Measurements from ENCODE around the gene SCAMP3. TPM values are rescaled to one million over a fixed set of nuclear protein-coding genes. Genes with fewer than 3 reads are reported as not detected.
A peak's percentile ranks its signal among the peaks of the same experiment; 100 is the strongest.

SCAMP3 gene
- total RNA-seq, 1 donor from 2014 or later: 16.2 TPM

GRCh38 chr1:155273343-155274245 lies 11.4 kb upstream of the SCAMP3 start, which contains the start of gene CLK2:
Gene CLK2, minus strand, starts transcription at chr1:155273504. Its CDS starts 2,527 bp downstream, at chr1:155270977.
- H3K9me3 ChIP-seq (ENCODE audit: control insufficient read depth in 3 of 3, low read length in 3 of 3): no peaks in the 10 kb centered on the region
- peaks cover 28 to 38% (median 31%) of the 10 kb centered on the region in 3 donors for H3K4me1 ChIP-seq (ENCODE audit: control insufficient read depth in 3 of 3, insufficient read depth in 3 of 3, low read length in 3 of 3)
- H3K36me3 ChIP-seq (ENCODE audit: control insufficient read depth in 3 of 3, insufficient read depth in 3 of 3, low read length in 3 of 3): peaks cover 19 to 23% (median 22%) of the 10 kb centered on the region in 3 donors
- peak within 1 kb of the TSS; percentile 91 to 93 (median 93) for H3K4me3 ChIP-seq (ENCODE audit: low read length in 3 of 3)
- peak within 1 kb of the TSS; percentile 87 to 91 (median 91) for H3K9ac ChIP-seq (ENCODE audit: low read depth in 1 of 3, low read length in 3 of 3)
- no peaks in the 10 kb centered on the region for H3K27me3 ChIP-seq (ENCODE audit: control insufficient read depth in 3 of 3, insufficient read depth in 3 of 3, low read length in 3 of 3)
- H3K27ac ChIP-seq (ENCODE audit: low read depth, low read length): peak within 1 kb of the TSS; percentile 93

GRCh38 chr1:155272466-155273342 lies 10.5 kb upstream of the SCAMP3 start:
- Histone ChIP-seq H3K9ac (ENCODE audit: low read depth in 1 of 3, low read length in 3 of 3) (peak overlapping the region; percentile 86 to 91 (median 91)), H3K27me3 (ENCODE audit: control insufficient read depth in 3 of 3, insufficient read depth in 3 of 3, low read length in 3 of 3) (no peaks in the 10 kb centered on the region), H3K9me3 (ENCODE audit: control insufficient read depth in 3 of 3, low read length in 3 of 3) (no peaks in the 10 kb centered on the region), H3K27ac (ENCODE audit: low read depth, low read length) (peak overlapping the region; percentile 93), H3K4me3 (ENCODE audit: low read length in 3 of 3) (peak overlapping the region; percentile 91 to 93 (median 93)), H3K36me3 (ENCODE audit: control insufficient read depth in 3 of 3, insufficient read depth in 3 of 3, low read length in 3 of 3) (peaks cover 28 to 32% (median 31%) of the 10 kb centered on the region in 3 donors), H3K4me1 (ENCODE audit: control insufficient read depth in 3 of 3, insufficient read depth in 3 of 3, low read length in 3 of 3) (peaks cover 24 to 36% (median 30%) of the 10 kb centered on the region in 3 donors)

GRCh38 chr1:155269381-155269780 lies 7.2 kb upstream of the SCAMP3 start:
- Histone ChIP-seq H3K9me3 (ENCODE audit: control insufficient read depth in 3 of 3, low read length in 3 of 3) (no peaks in the 10 kb centered on the region), H3K4me3 (ENCODE audit: low read length in 3 of 3) (no peak overlapping the region), H3K4me1 (ENCODE audit: control insufficient read depth in 3 of 3, insufficient read depth in 3 of 3, low read length in 3 of 3) (peaks cover 19 to 38% (median 29%) of the 10 kb centered on the region in 3 donors), H3K9ac (ENCODE audit: low read depth in 1 of 3, low read length in 3 of 3) (no peak overlapping the region), H3K27ac (ENCODE audit: low read depth, low read length) (no peak overlapping the region), H3K36me3 (ENCODE audit: control insufficient read depth in 3 of 3, insufficient read depth in 3 of 3, low read length in 3 of 3) (peaks cover 53 to 62% (median 61%) of the 10 kb centered on the region in 3 donors), H3K27me3 (ENCODE audit: control insufficient read depth in 3 of 3, insufficient read depth in 3 of 3, low read length in 3 of 3) (no peaks in the 10 kb centered on the region)

GRCh38 chr1:155268630-155269029 lies 6.5 kb upstream of the SCAMP3 start:
- no peak overlapping the region for H3K9ac ChIP-seq (ENCODE audit: low read depth in 1 of 3, low read length in 3 of 3)
- peak overlapping the region; percentile 80 for H3K27ac ChIP-seq (ENCODE audit: low read depth, low read length)
- peaks cover 60 to 70% (median 69%) of the 10 kb centered on the region in 3 donors for H3K36me3 ChIP-seq (ENCODE audit: control insufficient read depth in 3 of 3, insufficient read depth in 3 of 3, low read length in 3 of 3)
- peaks cover 15 to 34% (median 25%) of the 10 kb centered on the region in 3 donors for H3K4me1 ChIP-seq (ENCODE audit: control insufficient read depth in 3 of 3, insufficient read depth in 3 of 3, low read length in 3 of 3)
- H3K27me3 ChIP-seq (ENCODE audit: control insufficient read depth in 3 of 3, insufficient read depth in 3 of 3, low read length in 3 of 3): no peaks in the 10 kb centered on the region
- H3K9me3 ChIP-seq (ENCODE audit: control insufficient read depth in 3 of 3, low read length in 3 of 3): no peaks in the 10 kb centered on the region
- H3K4me3 ChIP-seq (ENCODE audit: low read length in 3 of 3): no peak overlapping the region

DNA sequence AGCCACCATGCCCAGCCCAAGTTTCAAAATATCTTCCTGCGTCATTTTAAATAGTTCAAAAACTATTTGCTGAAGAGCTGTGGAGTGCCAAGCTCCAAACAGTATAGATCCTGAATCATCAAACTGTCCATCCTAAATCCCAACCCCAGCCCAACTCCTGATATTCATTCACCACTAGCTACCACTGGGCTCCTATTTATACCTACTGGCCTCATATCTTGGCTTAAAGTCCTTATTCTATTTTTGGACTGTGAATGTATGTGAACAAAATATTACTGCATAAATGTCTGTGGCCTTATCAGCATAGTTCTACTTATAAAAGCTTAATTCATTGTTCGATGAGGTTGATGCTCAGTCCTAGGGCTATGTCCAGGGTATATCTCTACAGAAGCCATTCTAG lies 5.2 kb upstream of the SCAMP3 start:
- Histone ChIP-seq H3K9me3 (ENCODE audit: control insufficient read depth in 3 of 3, low read length in 3 of 3) (no peaks in the 10 kb centered on the region), H3K27ac (ENCODE audit: low read depth, low read length) (peak overlapping the region; percentile 80), H3K36me3 (ENCODE audit: control insufficient read depth in 3 of 3, insufficient read depth in 3 of 3, low read length in 3 of 3) (peaks cover 70 to 78% (median 76%) of the 10 kb centered on the region in 3 donors), H3K4me1 (ENCODE audit: control insufficient read depth in 3 of 3, insufficient read depth in 3 of 3, low read length in 3 of 3) (peaks cover 17 to 34% (median 25%) of the 10 kb centered on the region in 3 donors), H3K27me3 (ENCODE audit: control insufficient read depth in 3 of 3, insufficient read depth in 3 of 3, low read length in 3 of 3) (no peaks in the 10 kb centered on the region), H3K4me3 (ENCODE audit: low read length in 3 of 3) (no peak overlapping the region), H3K9ac (ENCODE audit: low read depth in 1 of 3, low read length in 3 of 3) (peak overlapping the region; percentile 10 to 68 (median 51))

GRCh38 chr1:155266553-155266952 lies 4.4 kb upstream of the SCAMP3 start:
- no peak overlapping the region for H3K9ac ChIP-seq (ENCODE audit: low read depth in 1 of 3, low read length in 3 of 3)
- H3K36me3 ChIP-seq (ENCODE audit: control insufficient read depth in 3 of 3, insufficient read depth in 3 of 3, low read length in 3 of 3): peaks cover 72 to 77% (median 76%) of the 10 kb centered on the region in 3 donors
- H3K27ac ChIP-seq (ENCODE audit: low read depth, low read length): no peak overlapping the region
- H3K27me3 ChIP-seq (ENCODE audit: control insufficient read depth in 3 of 3, insufficient read depth in 3 of 3, low read length in 3 of 3): no peaks in the 10 kb centered on the region
- H3K4me3 ChIP-seq (ENCODE audit: low read length in 3 of 3): no peak overlapping the region
- H3K4me1 ChIP-seq (ENCODE audit: control insufficient read depth in 3 of 3, insufficient read depth in 3 of 3, low read length in 3 of 3): peaks cover 19 to 31% (median 23%) of the 10 kb centered on the region in 3 donors
- H3K9me3 ChIP-seq (ENCODE audit: control insufficient read depth in 3 of 3, low read length in 3 of 3): no peaks in the 10 kb centered on the region

- Histone ChIP-seq H3K9ac (ENCODE audit: low read depth in 1 of 3, low read length in 3 of 3) (no peak overlapping the region), H3K36me3 (ENCODE audit: control insufficient read depth in 3 of 3, insufficient read depth in 3 of 3, low read length in 3 of 3) (peaks cover 57 to 62% (median 61%) of the 10 kb centered on the region in 3 donors), H3K27me3 (ENCODE audit: control insufficient read depth in 3 of 3, insufficient read depth in 3 of 3, low read length in 3 of 3) (no peaks in the 10 kb centered on the region), H3K9me3 (ENCODE audit: control insufficient read depth in 3 of 3, low read length in 3 of 3) (no peaks in the 10 kb centered on the region), H3K4me1 (ENCODE audit: control insufficient read depth in 3 of 3, insufficient read depth in 3 of 3, low read length in 3 of 3) (peaks cover 28 to 43% (median 30%) of the 10 kb centered on the region in 3 donors), H3K4me3 (ENCODE audit: low read length in 3 of 3) (no peak overlapping the region), H3K27ac (ENCODE audit: low read depth, low read length) (no peak overlapping the region)
These were observed 907 bp upstream of the SCAMP3 start for GRCh38 chr1:155263067-155263466.

GRCh38 chr1:155261493-155261851 lies 688 bp downstream of the SCAMP3 start:
- Histone ChIP-seq H3K9ac (ENCODE audit: low read depth in 1 of 3, low read length in 3 of 3) (peak overlapping the region; percentile 94 to 99 (median 97)), H3K4me1 (ENCODE audit: control insufficient read depth in 3 of 3, insufficient read depth in 3 of 3, low read length in 3 of 3) (peaks cover 19 to 31% (median 22%) of the 10 kb centered on the region in 3 donors), H3K4me3 (ENCODE audit: low read length in 3 of 3) (peak overlapping the region; percentile 96 to 99 (median 98)), H3K27me3 (ENCODE audit: control insufficient read depth in 3 of 3, insufficient read depth in 3 of 3, low read length in 3 of 3) (no peaks in the 10 kb centered on the region), H3K27ac (ENCODE audit: low read depth, low read length) (peak overlapping the region; percentile 86), H3K36me3 (ENCODE audit: control insufficient read depth in 3 of 3, insufficient read depth in 3 of 3, low read length in 3 of 3) (peaks cover 52 to 59% (median 58%) of the 10 kb centered on the region in 3 donors), H3K9me3 (ENCODE audit: control insufficient read depth in 3 of 3, low read length in 3 of 3) (no peaks in the 10 kb centered on the region)

- H3K4me3 ChIP-seq (ENCODE audit: low read length in 3 of 3): no peak overlapping the region
- H3K9me3 ChIP-seq (ENCODE audit: control insufficient read depth in 3 of 3, low read length in 3 of 3): no peaks in the 10 kb centered on the region
- H3K27me3 ChIP-seq (ENCODE audit: control insufficient read depth in 3 of 3, insufficient read depth in 3 of 3, low read length in 3 of 3): no peaks in the 10 kb centered on the region
- no peak overlapping the region for H3K27ac ChIP-seq (ENCODE audit: low read depth, low read length)
- H3K4me1 ChIP-seq (ENCODE audit: control insufficient read depth in 3 of 3, insufficient read depth in 3 of 3, low read length in 3 of 3): peaks cover 25 to 39% (median 33%) of the 10 kb centered on the region in 3 donors
- H3K36me3 ChIP-seq (ENCODE audit: control insufficient read depth in 3 of 3, insufficient read depth in 3 of 3, low read length in 3 of 3): peaks cover 47 to 54% (median 49%) of the 10 kb centered on the region in 3 donors
- peak overlapping the region in 1 of 3 donors; percentile 25 for H3K9ac ChIP-seq (ENCODE audit: low read depth in 1 of 3, low read length in 3 of 3)
These were observed 1.9 kb downstream of the SCAMP3 start for GRCh38 chr1:155260276-155260675.
